Activated CD4-positive, alpha-beta T cell treated with anti-CD3 and anti-CD28 coated beads, Interleukin-2, amount 10 ng/mL, durations not matched to agents 7 days and 5 days (primary cell): ENCODE results near the gene ITGB4. TPM values are rescaled to one million over a fixed set of nuclear protein-coding genes. Genes with fewer than 3 reads are reported as not detected.
A peak's percentile ranks its signal among the peaks of the same experiment; 100 is the strongest.

Experiments used
- CTCF ChIA-PET: fragments of 350-600 bp; sonication (Branson Sonifier 250); formaldehyde crosslinking; loops from one replicate; lab custom pipeline; 2021; ENCODE audit warnings: antibody characterized with exemption; lab: Charles Lee
- POLR2A ChIA-PET: fragments of 350-600 bp; sonication (Branson Sonifier 250); formaldehyde crosslinking; loops from one replicate; lab custom pipeline; 2021; ENCODE audit warnings: antibody characterized with exemption; lab: Charles Lee
- DNase-seq: peaks from one replicate; pipeline ENCODE4 v3.0.0-alpha.2; 2020
- H3K27ac Mint-ChIP-seq: one replicate; pipeline ENCODE4 v1.8.0; 2021; ENCODE audit warnings: mild to moderate bottlenecking, moderate library complexity, mixed read lengths
- H3K27me3 Mint-ChIP-seq: one replicate; pipeline ENCODE4 v1.8.0; 2021; ENCODE audit warnings: mixed read lengths
- H3K36me3 Mint-ChIP-seq: one replicate; pipeline ENCODE4 v1.8.0; 2021; ENCODE audit warnings: low read depth, mixed read lengths
- H3K4me1 Mint-ChIP-seq: one replicate; pipeline ENCODE4 v1.8.0; 2021; ENCODE audit warnings: mixed read lengths
- H3K4me3 Mint-ChIP-seq: one replicate; pipeline ENCODE4 v1.8.0; 2021; ENCODE audit warnings: mild to moderate bottlenecking, moderate library complexity, mixed read lengths
- H3K9me3 Mint-ChIP-seq: one replicate; pipeline ENCODE4 v1.8.0; 2021; ENCODE audit warnings: mixed read lengths
- total RNA-seq, 2 experiments: library from RNA; stranded (reverse); gene quantifications; one replicate each; pipeline ENCODE4 v1.2.3, GENCODE V29; 2021

Gene ITGB4
- total RNA-seq, 2 experiments from 2014 or later = 0.55 to 0.96 TPM

DNA sequence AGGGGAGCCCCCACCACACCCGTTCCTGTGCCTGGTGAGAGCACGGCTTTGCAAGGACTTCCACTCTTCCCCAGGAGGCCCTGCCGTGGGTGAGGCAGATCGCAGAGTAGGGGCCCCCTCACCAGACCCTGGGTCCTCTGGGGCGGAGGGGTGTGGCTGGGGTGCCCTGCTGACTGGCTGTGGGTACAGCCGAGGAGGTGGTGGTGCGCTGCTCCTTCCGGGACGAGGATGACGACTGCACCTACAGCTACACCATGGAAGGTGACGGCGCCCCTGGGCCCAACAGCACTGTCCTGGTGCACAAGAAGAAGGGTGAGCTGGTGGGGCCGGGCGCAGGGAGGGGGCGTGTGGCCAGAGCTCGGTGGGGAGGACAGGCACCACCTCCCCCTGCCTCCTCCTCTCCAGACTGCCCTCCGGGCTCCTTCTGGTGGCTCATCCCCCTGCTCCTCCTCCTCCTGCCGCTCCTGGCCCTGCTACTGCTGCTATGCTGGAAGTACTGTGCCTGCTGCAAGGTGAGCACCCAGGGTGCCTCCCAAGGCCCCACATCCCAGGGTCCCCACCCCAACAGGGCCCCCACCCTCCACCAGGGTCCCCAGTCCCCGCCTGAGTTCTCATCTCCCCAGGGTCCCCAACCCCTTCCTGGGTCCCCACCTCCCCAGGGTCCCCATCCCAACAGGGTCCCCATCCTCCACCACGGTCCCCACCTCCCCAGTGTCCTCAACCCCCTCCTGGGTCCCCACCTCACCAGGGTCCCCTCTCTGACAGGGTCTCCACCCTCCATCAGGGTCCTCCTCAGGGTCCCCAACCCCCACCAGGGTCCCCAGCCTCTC, 16.1 kb downstream of the ITGB4 start:
- H3K36me3 Mint-ChIP-seq = no peaks in the 10 kb centered on the region
- no peak for DNase-seq
- H3K4me3 Mint-ChIP-seq = no peak overlapping the region
- POLR2A ChIA-PET = interaction anchor here (1.2 kb wide), 1 partner anchor 202 kb away, joined by 4 read pairs; no protein-coding TSS in a partner anchor
- H3K27ac Mint-ChIP-seq = no peak overlapping the region
- H3K27me3 Mint-ChIP-seq = no peaks in the 10 kb centered on the region
- peaks cover 9% of the 10 kb centered on the region for H3K4me1 Mint-ChIP-seq
- CTCF ChIA-PET = interaction anchor here (0.5 to 5.4 kb wide), 13 partner anchors 11 to 467 kb away, joined by 3 to 50 read pairs (median 3); partner anchors contain the start of genes MIF4GD and SMIM5
- no peaks in the 10 kb centered on the region for H3K9me3 Mint-ChIP-seq

GRCh38 chr17:75738218-75738802, 17.1 kb downstream of the ITGB4 start:
- CTCF ChIA-PET = interaction anchor here (0.5 to 5.4 kb wide), 15 partner anchors 11 to 468 kb away, joined by 3 to 50 read pairs (median 3); partner anchors contain the start of genes MIF4GD and SMIM5
- H3K27me3 Mint-ChIP-seq = no peaks in the 10 kb centered on the region
- no peaks in the 10 kb centered on the region for H3K9me3 Mint-ChIP-seq
- no peak for DNase-seq
- no peak overlapping the region for H3K4me3 Mint-ChIP-seq
- peaks cover 9% of the 10 kb centered on the region for H3K4me1 Mint-ChIP-seq
- POLR2A ChIA-PET = interaction anchor here (1.2 kb wide), 1 partner anchor 203 kb away, joined by 4 read pairs; no protein-coding TSS in a partner anchor
- no peaks in the 10 kb centered on the region for H3K36me3 Mint-ChIP-seq
- H3K27ac Mint-ChIP-seq = peak overlapping the region; percentile 22

GRCh38 chr17:75739174-75739573, 17.9 kb downstream of the ITGB4 start:
- H3K9me3 Mint-ChIP-seq = no peaks in the 10 kb centered on the region

GRCh38 chr17:75739801-75740200, 18.5 kb downstream of the ITGB4 start:
- ChIA-PET POLR2A (no interaction called here), CTCF (interaction anchor here (2.0 to 5.4 kb wide), 2 partner anchors 9 to 14 kb away, joined by 5 to 50 read pairs; no protein-coding TSS in a partner anchor)
- no peaks in the 10 kb centered on the region for H3K27me3 Mint-ChIP-seq
- H3K27ac Mint-ChIP-seq = no peak overlapping the region
- peaks cover 7% of the 10 kb centered on the region for H3K4me1 Mint-ChIP-seq
- H3K4me3 Mint-ChIP-seq = no peak overlapping the region
- no peak for DNase-seq
- H3K36me3 Mint-ChIP-seq = no peaks in the 10 kb centered on the region
- no peaks in the 10 kb centered on the region for H3K9me3 Mint-ChIP-seq

More at GRCh38 chr17:75739174-75739573, 17.9 kb downstream of the ITGB4 start:
- no peak for DNase-seq
- Mint-ChIP-seq H3K27ac (no peak overlapping the region), H3K4me3 (no peak overlapping the region), H3K27me3 (no peaks in the 10 kb centered on the region), H3K36me3 (no peaks in the 10 kb centered on the region), H3K4me1 (peaks cover 9% of the 10 kb centered on the region)
- ChIA-PET POLR2A (no interaction called here), CTCF (interaction anchor here (0.5 to 5.4 kb wide), 7 partner anchors 10 to 136 kb away, joined by 3 to 50 read pairs (median 4); partner anchors contain the start of gene GALK1)

DNA sequence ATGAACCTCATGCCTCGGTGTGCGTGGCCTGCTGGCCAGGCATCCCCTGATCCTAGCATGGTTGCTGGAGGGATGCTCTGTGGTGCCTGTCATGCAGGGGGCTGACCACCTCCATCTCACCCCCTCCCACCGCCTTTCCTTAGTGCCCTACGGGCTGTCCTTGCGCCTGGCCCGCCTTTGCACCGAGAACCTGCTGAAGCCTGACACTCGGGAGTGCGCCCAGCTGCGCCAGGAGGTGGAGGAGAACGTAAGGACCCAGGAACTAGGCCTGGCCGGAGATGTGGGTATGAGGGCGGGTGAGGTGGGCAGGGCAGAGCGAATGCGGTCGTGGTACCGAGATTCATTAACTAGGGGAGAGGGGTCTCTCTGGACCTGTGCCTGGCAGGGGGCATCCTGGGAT, 19.0 kb downstream of the ITGB4 start:
- no peak overlapping the region for H3K4me3 Mint-ChIP-seq
- H3K9me3 Mint-ChIP-seq = no peaks in the 10 kb centered on the region
- H3K36me3 Mint-ChIP-seq = no peaks in the 10 kb centered on the region
- ChIA-PET CTCF (interaction anchor here (2.0 to 5.4 kb wide), 2 partner anchors 9 to 13 kb away, joined by 5 to 50 read pairs; no protein-coding TSS in a partner anchor), POLR2A (no interaction called here)
- H3K27me3 Mint-ChIP-seq = no peaks in the 10 kb centered on the region
- H3K4me1 Mint-ChIP-seq = peaks cover 7% of the 10 kb centered on the region
- no peak overlapping the region for H3K27ac Mint-ChIP-seq
- DNase-seq = no peak

GRCh38 chr17:75740631-75741077, 19.4 kb downstream of the ITGB4 start:
- no peak overlapping the region for H3K27ac Mint-ChIP-seq
- ChIA-PET CTCF (interaction anchor here (1.4 to 2.0 kb wide), 2 partner anchors 13 to 139 kb away, joined by 3 to 5 read pairs; no protein-coding TSS in a partner anchor), POLR2A (no interaction called here)
- no peak overlapping the region for H3K4me3 Mint-ChIP-seq
- H3K36me3 Mint-ChIP-seq = no peaks in the 10 kb centered on the region
- H3K9me3 Mint-ChIP-seq = no peaks in the 10 kb centered on the region
- no peak for DNase-seq
- no peaks in the 10 kb centered on the region for H3K27me3 Mint-ChIP-seq
- H3K4me1 Mint-ChIP-seq = peaks cover 7% of the 10 kb centered on the region

DNA sequence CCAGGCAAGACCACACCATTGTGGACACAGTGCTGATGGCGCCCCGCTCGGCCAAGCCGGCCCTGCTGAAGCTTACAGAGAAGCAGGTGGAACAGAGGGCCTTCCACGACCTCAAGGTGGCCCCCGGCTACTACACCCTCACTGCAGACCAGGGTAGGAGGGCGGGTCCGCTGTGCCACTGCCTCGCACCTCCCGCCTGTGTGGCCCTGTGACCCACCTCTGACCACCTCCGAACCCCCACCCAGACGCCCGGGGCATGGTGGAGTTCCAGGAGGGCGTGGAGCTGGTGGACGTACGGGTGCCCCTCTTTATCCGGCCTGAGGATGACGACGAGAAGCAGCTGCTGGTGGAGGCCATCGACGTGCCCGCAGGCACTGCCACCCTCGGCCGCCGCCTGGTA, 21.1 kb downstream of the ITGB4 start:
- H3K9me3 Mint-ChIP-seq = no peaks in the 10 kb centered on the region
- peaks cover 7% of the 10 kb centered on the region for H3K4me1 Mint-ChIP-seq
- DNase-seq = no peak
- no peak overlapping the region for H3K27ac Mint-ChIP-seq
- CTCF ChIA-PET = interaction anchor here (0.6 to 1.4 kb wide), 6 partner anchors 37 to 640 kb away, joined by 3 to 5 read pairs (median 4); no protein-coding TSS in a partner anchor
- POLR2A ChIA-PET = no interaction called here
- H3K27me3 Mint-ChIP-seq = no peaks in the 10 kb centered on the region
- no peaks in the 10 kb centered on the region for H3K36me3 Mint-ChIP-seq
- H3K4me3 Mint-ChIP-seq = no peak overlapping the region

DNA sequence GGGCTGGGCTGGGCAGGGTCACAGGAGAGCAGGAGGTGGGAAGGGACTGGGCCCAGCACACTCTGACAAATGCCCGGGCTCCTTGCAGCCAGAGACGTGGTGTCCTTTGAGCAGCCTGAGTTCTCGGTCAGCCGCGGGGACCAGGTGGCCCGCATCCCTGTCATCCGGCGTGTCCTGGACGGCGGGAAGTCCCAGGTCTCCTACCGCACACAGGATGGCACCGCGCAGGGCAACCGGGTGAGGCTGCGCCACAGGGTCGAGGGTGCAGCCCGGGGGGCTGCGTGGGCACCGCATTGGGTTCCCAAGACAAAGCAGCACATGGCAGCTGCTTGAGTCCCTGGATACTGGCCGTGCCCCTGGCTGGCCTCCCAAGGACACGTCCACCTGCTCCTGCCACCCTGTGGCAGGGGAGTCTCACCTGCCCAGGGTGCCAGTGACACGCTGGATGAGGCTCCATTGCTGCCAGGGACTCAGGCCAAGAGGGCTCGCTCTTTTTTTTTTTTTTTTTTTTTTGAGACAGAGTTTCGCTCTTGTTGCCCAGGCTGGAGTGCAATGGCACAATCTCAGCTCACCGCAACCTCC, 22.5 kb downstream of the ITGB4 start:
- Mint-ChIP-seq H3K4me1 (peaks cover 4% of the 10 kb centered on the region), H3K36me3 (no peaks in the 10 kb centered on the region), H3K27me3 (no peaks in the 10 kb centered on the region)

GRCh38 chr17:75748706-75749105, 27.4 kb downstream of the ITGB4 start:
- POLR2A ChIA-PET = interaction anchor here (0.6 kb wide), 1 partner anchor 119 kb away, joined by 5 read pairs; no protein-coding TSS in a partner anchor
- Mint-ChIP-seq H3K4me3 (no peak overlapping the region), H3K36me3 (no peaks in the 10 kb centered on the region), H3K27ac (no peak overlapping the region), H3K9me3 (no peaks in the 10 kb centered on the region), H3K4me1 (peaks cover 16% of the 10 kb centered on the region), H3K27me3 (peaks cover 2% of the 10 kb centered on the region)
- CTCF ChIA-PET = interaction anchor here (0.7 to 5.3 kb wide), 32 partner anchors 9 to 148 kb away, joined by 3 to 82 read pairs (median 6); partner anchors contain the start of genes RECQL5, SAP30BP, SMIM5 and TRIM47
- no peak for DNase-seq

More for the DNA sequence above, 22.5 kb downstream of the ITGB4 start:
- H3K9me3 Mint-ChIP-seq = no peaks in the 10 kb centered on the region
- CTCF ChIA-PET = interaction anchor here (0.6 to 2.1 kb wide), 6 partner anchors 8 to 458 kb away, joined by 3 to 8 read pairs (median 3); partner anchors contain the start of gene SMIM5
- no peak overlapping the region for H3K4me3 Mint-ChIP-seq
- H3K27ac Mint-ChIP-seq = no peak overlapping the region
- POLR2A ChIA-PET = no interaction called here
- no peak for DNase-seq

DNA sequence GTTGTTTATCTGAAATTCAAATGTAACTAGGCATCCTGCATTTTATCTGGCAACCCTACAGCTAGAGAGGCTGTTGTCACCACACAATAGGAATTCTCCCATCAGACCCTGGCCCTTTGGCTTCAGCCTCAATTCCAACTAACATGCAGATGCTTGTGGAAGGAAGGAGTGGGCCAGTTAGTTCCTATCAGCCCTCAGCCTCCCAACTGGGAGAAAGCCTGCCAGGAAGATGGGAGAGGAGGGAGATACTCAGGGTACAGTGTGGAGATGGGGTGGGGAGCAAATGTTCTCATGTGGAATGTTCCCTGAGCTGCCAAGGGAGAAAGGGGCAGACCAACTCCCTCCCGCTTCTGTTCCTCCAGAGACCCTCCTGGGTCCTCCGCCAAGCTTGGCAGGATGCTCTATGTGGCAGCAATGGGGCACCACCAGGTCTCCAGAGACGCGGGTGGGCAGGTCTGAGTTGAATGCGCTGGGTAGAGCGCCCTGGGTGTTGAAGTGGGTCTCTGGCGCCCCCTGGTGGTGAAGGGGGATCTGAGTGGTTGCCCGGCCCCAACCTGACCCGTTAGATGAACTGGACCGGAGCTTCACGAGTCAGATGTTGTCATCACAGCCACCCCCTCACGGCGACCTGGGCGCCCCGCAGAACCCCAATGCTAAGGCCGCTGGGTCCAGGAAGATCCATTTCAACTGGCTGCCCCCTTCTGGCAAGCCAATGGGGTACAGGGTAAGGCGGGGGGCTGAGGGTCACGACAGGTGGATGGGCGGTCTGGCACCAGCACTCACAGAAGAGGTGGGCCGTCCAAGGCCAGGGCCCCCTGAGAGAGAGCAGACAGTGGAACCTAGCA, 28.5 kb downstream of the ITGB4 start:
- peaks cover 23% of the 10 kb centered on the region for H3K4me1 Mint-ChIP-seq
- H3K27me3 Mint-ChIP-seq = peaks cover 2% of the 10 kb centered on the region
- H3K27ac Mint-ChIP-seq = peak overlapping the region; percentile 2
- no peaks in the 10 kb centered on the region for H3K9me3 Mint-ChIP-seq
- CTCF ChIA-PET = interaction anchor here (0.6 to 5.3 kb wide), 41 partner anchors 10 to 578 kb away, joined by 3 to 82 read pairs (median 5); partner anchors contain the start of genes GALK1, RECQL5, SAP30BP and SMIM5
- POLR2A ChIA-PET = no interaction called here
- no peak overlapping the region for H3K4me3 Mint-ChIP-seq
- peak; percentile 90 for DNase-seq
- H3K36me3 Mint-ChIP-seq = no peaks in the 10 kb centered on the region

DNA sequence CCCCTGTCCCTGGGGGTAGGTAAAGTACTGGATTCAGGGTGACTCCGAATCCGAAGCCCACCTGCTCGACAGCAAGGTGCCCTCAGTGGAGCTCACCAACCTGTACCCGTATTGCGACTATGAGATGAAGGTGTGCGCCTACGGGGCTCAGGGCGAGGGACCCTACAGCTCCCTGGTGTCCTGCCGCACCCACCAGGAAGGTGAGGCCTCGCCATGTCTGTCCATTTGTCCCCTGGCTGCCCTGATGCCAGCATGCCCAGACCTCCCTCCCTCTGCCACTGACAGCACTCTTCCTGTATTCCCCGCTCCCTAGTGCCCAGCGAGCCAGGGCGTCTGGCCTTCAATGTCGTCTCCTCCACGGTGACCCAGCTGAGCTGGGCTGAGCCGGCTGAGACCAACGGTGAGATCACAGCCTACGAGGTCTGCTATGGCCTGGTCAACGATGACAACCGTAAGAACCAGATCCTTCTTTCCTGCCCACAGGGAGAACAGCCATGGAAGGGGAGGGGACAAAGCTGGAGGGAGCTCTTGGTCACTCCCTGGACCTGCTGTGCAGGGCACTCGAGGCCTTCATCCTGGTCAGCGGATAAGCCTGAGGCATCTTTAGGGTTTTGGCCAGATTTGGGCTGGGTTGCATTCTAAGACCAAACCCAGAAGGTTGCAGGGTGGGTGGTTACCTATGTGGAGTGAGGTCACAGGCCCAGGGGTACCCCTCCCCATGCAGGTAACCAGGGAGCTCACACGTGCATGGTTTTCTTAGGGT, 29.6 kb downstream of the ITGB4 start:
- Mint-ChIP-seq H3K36me3 (no peaks in the 10 kb centered on the region), H3K27me3 (peaks cover 2% of the 10 kb centered on the region), H3K27ac (no peak overlapping the region), H3K4me1 (peaks cover 26% of the 10 kb centered on the region), H3K9me3 (no peaks in the 10 kb centered on the region), H3K4me3 (no peak overlapping the region)
- ChIA-PET POLR2A (interaction anchor here (0.5 kb wide), 1 partner anchor 32 kb away, joined by 3 read pairs; no protein-coding TSS in a partner anchor), CTCF (interaction anchor here (0.7 to 5.3 kb wide), 17 partner anchors 9 to 150 kb away, joined by 3 to 82 read pairs (median 9); partner anchors contain the start of genes GALK1 and SMIM5)
- no peak for DNase-seq
